Measurements from ENCODE around the gene PHF12.
A peak's percentile ranks its signal among the peaks of the same experiment; 100 is the strongest.
"Not testable (repeated sequence)": the region's sequence is repeated elsewhere in the genome, so short reads cannot be mapped to it uniquely, and the experiment has no call there.

PHF12 gene

DNA sequence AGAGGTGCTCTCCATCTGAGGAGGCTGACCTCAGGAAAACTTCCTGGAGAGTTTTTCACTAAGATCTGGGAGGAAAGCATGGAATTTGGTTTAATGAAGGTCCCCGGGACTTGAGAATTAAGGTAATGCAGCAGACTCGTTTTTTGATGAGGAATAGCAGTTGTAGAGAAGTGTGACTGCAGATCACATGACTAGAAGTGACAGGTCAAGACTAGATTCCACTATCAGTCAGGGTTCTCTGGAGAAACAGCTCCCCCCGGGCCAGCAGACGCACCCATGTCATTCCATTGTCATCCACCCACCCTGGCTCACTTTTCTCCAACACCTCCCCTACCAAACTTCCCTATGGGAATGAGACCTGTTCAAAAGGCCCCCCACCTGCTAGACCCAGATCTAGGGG lies 46.5 kb downstream of the PHF12 start:
- H3K36me3 ChIP-seq (ENCODE audit: insufficient read depth, low read depth, low read length): peaks cover 52% of the 10 kb centered on the region
- H3K27me3 ChIP-seq (ENCODE audit: insufficient read depth, low read length): peaks cover 6% of the 10 kb centered on the region; the same call in 1 of the 2 replicates
- H3K4me1 ChIP-seq (ENCODE audit: insufficient read depth, low read length): peaks cover 10% of the 10 kb centered on the region; the same call in 1 of the 2 replicates
- no peaks in the 10 kb centered on the region for H3K9me3 ChIP-seq (ENCODE audit: insufficient read depth, low read depth, low read length)
- no peak overlapping the region for H3K4me3 ChIP-seq (ENCODE audit: low read length)
- H3K27ac ChIP-seq (ENCODE audit: low read length): no peak overlapping the region
- no peak overlapping the region for H3K9ac ChIP-seq (ENCODE audit: low read depth, low read length)

- not testable (repeated sequence) for H3K27me3 ChIP-seq (ENCODE audit: insufficient read depth, low read length); H3K27ac ChIP-seq (ENCODE audit: low read length); H3K4me3 ChIP-seq (ENCODE audit: low read length); H3K9me3 ChIP-seq (ENCODE audit: insufficient read depth, low read depth, low read length); H3K9ac ChIP-seq (ENCODE audit: low read depth, low read length)
- Histone ChIP-seq H3K4me1 (ENCODE audit: insufficient read depth, low read length) (peaks cover 10% of the 10 kb centered on the region; the same call in 1 of the 2 replicates), H3K36me3 (ENCODE audit: insufficient read depth, low read depth, low read length) (peaks cover 47% of the 10 kb centered on the region)
These were observed 47.8 kb downstream of the PHF12 start for GRCh38 chr17:28903546-28903841.

DNA sequence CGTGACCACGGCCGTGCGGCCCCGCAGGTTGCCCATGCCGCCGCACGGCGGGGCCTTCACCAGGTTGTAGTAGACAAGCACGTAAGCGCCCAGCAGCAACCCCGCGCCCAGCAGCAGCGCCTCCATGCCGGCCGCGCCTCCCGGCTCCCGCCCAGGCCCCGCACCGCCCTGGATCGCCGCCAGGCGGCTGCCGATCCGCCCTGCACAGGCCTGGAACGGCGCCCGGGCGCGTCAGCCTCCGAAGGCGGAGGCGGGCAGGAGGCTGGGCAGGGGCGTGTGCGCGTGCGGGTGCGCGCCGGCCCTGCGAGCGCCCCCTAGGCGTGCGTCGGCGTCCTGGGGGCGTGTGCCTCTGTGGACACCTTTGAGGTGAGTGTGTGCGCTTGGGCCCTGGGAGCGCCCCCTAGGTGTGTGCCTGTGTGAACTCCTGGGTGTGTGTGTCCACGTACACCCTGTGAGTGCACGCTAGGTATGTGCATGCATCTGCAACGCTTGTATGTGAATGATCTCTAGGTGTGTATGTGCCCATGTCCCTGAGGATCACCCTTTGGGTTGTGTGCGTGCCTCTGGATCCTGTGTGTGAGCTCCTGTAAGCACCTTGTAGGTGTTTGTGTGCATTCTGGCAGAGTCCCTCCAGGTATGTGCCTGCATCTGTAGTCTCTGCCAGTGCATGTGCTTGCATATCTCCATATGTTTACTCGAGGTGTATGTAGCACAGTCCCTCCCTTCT lies 48.3 kb downstream of the PHF12 start, which contains the start of gene DHRS13:
DHRS13 (minus strand) TSS at position 261 of the 727 bp plus-strand sequence; CDS start at position 126, 135 bp downstream.
- H3K27ac ChIP-seq (ENCODE audit: low read length): no peak within 1 kb of the TSS

GRCh38 chr17:28901866-28902818 lies 49.2 kb downstream of the PHF12 start:
- peaks cover 10% of the 10 kb centered on the region; the same call in 1 of the 2 replicates for H3K4me1 ChIP-seq (ENCODE audit: insufficient read depth, low read length)
- H3K36me3 ChIP-seq (ENCODE audit: insufficient read depth, low read depth, low read length): peaks cover 33% of the 10 kb centered on the region
- H3K27ac ChIP-seq (ENCODE audit: low read length): no peak overlapping the region
- H3K27me3 ChIP-seq (ENCODE audit: insufficient read depth, low read length): peaks cover 6% of the 10 kb centered on the region; the same call in 1 of the 2 replicates
- H3K9ac ChIP-seq (ENCODE audit: low read depth, low read length): peak overlapping the region; percentile 91
- peak overlapping the region; percentile 77 for H3K4me3 ChIP-seq (ENCODE audit: low read length)
- H3K9me3 ChIP-seq (ENCODE audit: insufficient read depth, low read depth, low read length): no peaks in the 10 kb centered on the region

More for the DNA sequence above, 48.3 kb downstream of the PHF12 start, which contains the start of gene DHRS13:
- Histone ChIP-seq H3K36me3 (ENCODE audit: insufficient read depth, low read depth, low read length) (peaks cover 42% of the 10 kb centered on the region), H3K27me3 (ENCODE audit: insufficient read depth, low read length) (peaks cover 6% of the 10 kb centered on the region; the same call in 1 of the 2 replicates), H3K4me1 (ENCODE audit: insufficient read depth, low read length) (peaks cover 10% of the 10 kb centered on the region; the same call in 1 of the 2 replicates), H3K9me3 (ENCODE audit: insufficient read depth, low read depth, low read length) (no peaks in the 10 kb centered on the region), H3K4me3 (ENCODE audit: low read length) (peak within 1 kb of the TSS; percentile 77), H3K9ac (ENCODE audit: low read depth, low read length) (peak within 1 kb of the TSS; percentile 91)

DNA sequence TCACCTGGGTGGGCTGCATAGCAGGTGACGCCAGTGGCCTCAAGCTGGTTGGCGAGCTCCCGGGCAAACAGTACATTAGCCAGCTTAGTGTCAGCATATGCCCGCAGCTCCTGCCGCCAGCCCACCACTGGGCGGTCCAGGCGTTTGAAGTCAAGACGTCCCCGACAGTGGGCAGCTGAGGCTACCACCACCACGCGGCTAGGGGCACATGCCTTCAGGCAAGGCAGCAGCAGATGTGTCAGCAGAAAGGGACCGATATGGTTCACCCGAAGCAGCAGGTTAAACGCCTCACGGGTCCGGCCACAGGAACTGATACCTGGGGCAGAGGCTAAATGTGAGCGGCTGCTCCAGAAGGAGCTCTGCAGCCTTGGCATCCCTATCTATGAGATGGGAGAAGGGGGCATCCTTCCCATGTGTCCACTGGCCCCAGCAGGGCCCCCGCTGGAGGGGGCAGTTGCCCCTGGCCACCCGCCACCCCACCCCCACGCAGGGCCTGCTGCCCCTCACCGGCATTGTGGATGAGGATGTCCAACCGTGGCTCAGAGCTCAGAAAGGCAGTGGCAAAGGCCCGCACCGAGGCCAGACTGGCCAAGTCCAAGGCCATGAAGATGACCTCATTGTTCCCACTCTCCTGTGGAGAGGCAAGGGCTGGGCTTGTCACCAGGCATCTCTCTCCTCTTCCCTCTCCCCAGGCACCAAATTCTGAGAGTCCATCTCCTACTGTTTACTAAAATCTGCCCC lies 50.2 kb downstream of the PHF12 start:
- peaks cover 14% of the 10 kb centered on the region for H3K4me1 ChIP-seq (ENCODE audit: insufficient read depth, low read length)
- H3K4me3 ChIP-seq (ENCODE audit: low read length): peak overlapping the region; percentile 77
- H3K27me3 ChIP-seq (ENCODE audit: insufficient read depth, low read length): peaks cover 6% of the 10 kb centered on the region; the same call in 1 of the 2 replicates
- H3K9ac ChIP-seq (ENCODE audit: low read depth, low read length): peak overlapping the region; percentile 91; the same call in 1 of the 2 replicates
- no peaks in the 10 kb centered on the region for H3K9me3 ChIP-seq (ENCODE audit: insufficient read depth, low read depth, low read length)
- no peak overlapping the region for H3K27ac ChIP-seq (ENCODE audit: low read length)
- peaks cover 23% of the 10 kb centered on the region; the same call in 1 of the 2 replicates for H3K36me3 ChIP-seq (ENCODE audit: insufficient read depth, low read depth, low read length)

DNA sequence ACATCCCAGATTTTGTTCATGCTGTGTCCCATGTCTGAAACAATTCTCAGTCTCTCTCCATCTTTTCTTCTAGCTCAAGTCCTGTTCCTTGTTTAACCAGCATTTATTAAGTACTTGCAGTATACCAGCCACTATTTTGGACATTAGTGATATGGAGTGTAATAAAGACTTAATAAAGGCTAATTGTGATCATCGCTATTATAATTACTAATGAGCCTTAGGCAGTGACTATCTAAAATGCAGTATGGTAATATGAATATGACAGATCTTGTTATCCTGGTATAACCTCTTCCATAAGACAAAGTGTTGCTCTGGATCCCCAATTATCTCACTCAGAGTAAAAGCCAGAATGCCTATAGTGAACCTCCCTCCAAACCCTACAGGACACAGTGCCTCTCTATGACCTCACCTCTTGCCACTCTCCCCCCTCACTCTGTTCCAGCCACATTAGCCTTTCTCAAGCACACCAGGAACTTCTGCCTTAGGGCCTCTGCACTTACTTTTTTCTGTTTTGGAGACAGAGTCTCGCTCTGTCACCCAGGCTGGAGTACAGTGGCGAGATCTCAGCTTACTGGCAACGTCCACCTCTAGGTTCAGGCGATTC lies 52.0 kb downstream of the PHF12 start:
- Histone ChIP-seq H3K9me3 (ENCODE audit: insufficient read depth, low read depth, low read length) (no peaks in the 10 kb centered on the region), H3K36me3 (ENCODE audit: insufficient read depth, low read depth, low read length) (peaks cover 13% of the 10 kb centered on the region; the same call in 1 of the 2 replicates), H3K4me3 (ENCODE audit: low read length) (no peak overlapping the region), H3K4me1 (ENCODE audit: insufficient read depth, low read length) (peaks cover 15% of the 10 kb centered on the region), H3K9ac (ENCODE audit: low read depth, low read length) (no peak overlapping the region), H3K27me3 (ENCODE audit: insufficient read depth, low read length) (peaks cover 6% of the 10 kb centered on the region; the same call in 1 of the 2 replicates), H3K27ac (ENCODE audit: low read length) (no peak overlapping the region)

GRCh38 chr17:28898527-28898955 lies 52.8 kb downstream of the PHF12 start:
- H3K36me3 ChIP-seq (ENCODE audit: insufficient read depth, low read depth, low read length): peaks cover 13% of the 10 kb centered on the region; the same call in 1 of the 2 replicates
- H3K27ac ChIP-seq (ENCODE audit: low read length): no peak overlapping the region
- no peak overlapping the region for H3K4me3 ChIP-seq (ENCODE audit: low read length)
- H3K9ac ChIP-seq (ENCODE audit: low read depth, low read length): no peak overlapping the region
- H3K4me1 ChIP-seq (ENCODE audit: insufficient read depth, low read length): peaks cover 15% of the 10 kb centered on the region
- no peaks in the 10 kb centered on the region for H3K9me3 ChIP-seq (ENCODE audit: insufficient read depth, low read depth, low read length)
- peaks cover 6% of the 10 kb centered on the region; the same call in 1 of the 2 replicates for H3K27me3 ChIP-seq (ENCODE audit: insufficient read depth, low read length)

DNA sequence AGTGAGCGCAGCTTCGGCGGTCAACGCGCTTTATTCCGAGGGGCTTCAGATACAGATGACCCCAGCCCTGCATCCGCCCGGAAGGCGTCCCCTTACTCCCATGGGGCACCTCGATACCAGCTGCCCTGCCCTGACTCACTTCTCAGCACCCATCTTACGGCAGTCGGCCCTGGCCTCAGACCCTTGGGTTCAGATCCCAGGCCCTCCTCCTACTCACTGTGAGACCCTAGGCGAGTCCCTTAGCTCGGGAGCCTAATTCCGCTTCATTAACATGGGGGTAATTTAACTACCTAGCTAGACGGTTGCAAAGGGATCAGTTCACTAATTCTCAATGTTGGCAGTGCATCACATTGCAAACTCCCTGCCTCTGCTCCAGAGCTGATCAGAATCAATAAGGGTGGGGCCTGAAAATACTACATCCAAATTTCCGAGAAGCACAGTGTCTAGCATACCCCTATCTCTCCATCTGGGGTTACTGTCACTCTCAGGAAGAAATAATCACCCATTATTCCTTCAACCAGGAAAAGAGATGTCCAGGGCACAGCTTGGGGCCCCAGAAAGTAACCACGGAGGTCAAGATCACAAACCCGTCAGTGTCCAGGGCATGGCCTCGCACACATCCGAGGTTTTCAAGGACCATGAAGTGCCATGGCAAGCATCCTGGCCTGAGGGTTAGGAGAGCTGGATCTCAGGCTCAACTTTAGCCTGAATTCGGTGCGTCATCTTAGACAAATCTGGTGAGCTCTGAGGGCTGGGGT lies 53.4 kb downstream of the PHF12 start:
- Histone ChIP-seq H3K9ac (ENCODE audit: low read depth, low read length) (peak overlapping the region; percentile 93; the same call in 1 of the 2 replicates), H3K27me3 (ENCODE audit: insufficient read depth, low read length) (peaks cover 6% of the 10 kb centered on the region; the same call in 1 of the 2 replicates), H3K4me3 (ENCODE audit: low read length) (peak overlapping the region; percentile 79), H3K36me3 (ENCODE audit: insufficient read depth, low read depth, low read length) (peaks cover 13% of the 10 kb centered on the region; the same call in 1 of the 2 replicates), H3K27ac (ENCODE audit: low read length) (peak overlapping the region; percentile 10), H3K4me1 (ENCODE audit: insufficient read depth, low read length) (peaks cover 15% of the 10 kb centered on the region), H3K9me3 (ENCODE audit: insufficient read depth, low read depth, low read length) (no peaks in the 10 kb centered on the region)

GRCh38 chr17:28896884-28897768 lies 54.2 kb downstream of the PHF12 start, which contains the start of gene FLOT2:
Gene FLOT2 (minus strand): TSS chr17:28897733. CDS start chr17:28897574, 159 bp downstream.
- peaks cover 6% of the 10 kb centered on the region; the same call in 1 of the 2 replicates for H3K27me3 ChIP-seq (ENCODE audit: insufficient read depth, low read length)
- peak within 1 kb of the TSS; percentile 71 for H3K27ac ChIP-seq (ENCODE audit: low read length)
- peaks cover 15% of the 10 kb centered on the region for H3K4me1 ChIP-seq (ENCODE audit: insufficient read depth, low read length)
- H3K36me3 ChIP-seq (ENCODE audit: insufficient read depth, low read depth, low read length): peaks cover 13% of the 10 kb centered on the region; the same call in 1 of the 2 replicates
- H3K4me3 ChIP-seq (ENCODE audit: low read length): peak within 1 kb of the TSS; percentile 79
- peak within 1 kb of the TSS; percentile 93 for H3K9ac ChIP-seq (ENCODE audit: low read depth, low read length)
- H3K9me3 ChIP-seq (ENCODE audit: insufficient read depth, low read depth, low read length): no peaks in the 10 kb centered on the region

Data from iPS-20b (cell line).